ENCODE data around the gene DNPH1.

DNPH1 gene, protein sequence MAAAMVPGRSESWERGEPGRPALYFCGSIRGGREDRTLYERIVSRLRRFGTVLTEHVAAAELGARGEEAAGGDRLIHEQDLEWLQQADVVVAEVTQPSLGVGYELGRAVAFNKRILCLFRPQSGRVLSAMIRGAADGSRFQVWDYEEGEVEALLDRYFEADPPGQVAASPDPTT

DNA sequence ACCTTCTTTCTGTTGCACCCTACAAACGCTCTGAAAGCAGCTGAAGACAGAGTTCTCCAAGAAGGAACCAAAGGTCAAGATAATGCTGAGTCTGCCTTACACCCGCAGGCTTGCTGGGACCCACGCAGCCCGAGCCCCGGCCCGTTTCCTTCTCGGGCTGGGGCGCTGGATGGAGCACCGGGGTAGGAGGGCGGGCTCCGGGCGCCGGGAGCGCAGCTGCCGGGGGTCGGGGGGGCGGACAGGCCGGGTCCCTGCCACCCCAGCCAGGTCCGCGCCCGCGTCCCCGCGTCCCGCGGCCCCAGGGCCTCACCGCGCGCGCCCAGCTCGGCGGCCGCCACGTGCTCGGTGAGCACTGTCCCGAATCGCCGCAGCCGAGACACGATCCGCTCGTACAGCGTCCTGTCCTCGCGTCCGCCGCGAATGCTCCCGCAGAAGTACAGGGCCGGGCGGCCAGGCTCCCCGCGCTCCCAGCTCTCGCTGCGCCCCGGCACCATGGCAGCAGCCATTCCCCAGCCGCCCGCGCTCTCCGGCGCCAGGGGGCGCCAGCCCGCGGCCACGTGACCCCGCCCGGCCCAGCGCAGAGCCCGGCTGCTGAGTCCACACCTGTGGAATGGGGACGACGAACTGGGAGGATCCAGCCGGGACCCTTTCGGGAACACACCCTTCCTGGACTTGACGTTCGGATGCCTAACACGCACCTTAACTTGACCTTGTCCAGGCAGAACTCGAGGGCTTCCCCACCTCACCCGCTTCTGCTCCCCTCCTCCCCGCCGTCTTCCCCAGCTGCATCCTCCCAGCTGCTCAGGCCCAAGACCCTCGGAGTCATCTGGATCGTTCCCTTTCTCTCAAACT, at the start of gene DNPH1:
DNPH1 (minus strand) TSS at position 531 of the 852 bp plus-strand sequence; CDS start at position 506, 25 bp downstream.
- peak; percentile 75 to 82 (median 80) for DNase-seq

DNA sequence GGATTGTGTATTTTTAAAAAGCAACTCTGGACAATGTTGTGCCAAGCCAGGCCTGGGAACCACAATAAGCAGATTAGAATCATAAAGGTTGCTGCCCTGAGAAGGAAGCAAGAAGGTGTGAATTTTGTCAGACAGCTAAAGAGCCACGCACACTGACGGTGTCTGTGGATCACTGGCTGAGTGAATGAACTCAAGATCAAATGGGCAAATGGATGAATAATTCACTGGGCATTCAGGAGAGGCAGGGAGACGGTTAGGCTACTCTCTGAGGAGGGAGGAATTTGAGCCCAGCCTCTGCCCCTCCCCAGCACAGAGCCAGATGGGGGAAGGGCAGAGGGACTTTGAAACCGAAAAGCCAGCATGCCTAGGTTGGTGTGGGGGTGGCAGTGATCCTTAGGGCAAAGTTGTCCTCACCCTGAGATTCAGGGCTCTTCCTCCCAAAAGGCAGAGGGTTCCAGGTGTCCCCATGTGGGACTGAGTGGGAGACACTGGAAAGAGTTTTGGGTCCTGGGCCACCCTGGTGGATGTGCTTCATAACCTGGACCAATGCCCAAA, 49.3 kb upstream of the DNPH1 start:
- DNase-seq, result no peak

DNA sequence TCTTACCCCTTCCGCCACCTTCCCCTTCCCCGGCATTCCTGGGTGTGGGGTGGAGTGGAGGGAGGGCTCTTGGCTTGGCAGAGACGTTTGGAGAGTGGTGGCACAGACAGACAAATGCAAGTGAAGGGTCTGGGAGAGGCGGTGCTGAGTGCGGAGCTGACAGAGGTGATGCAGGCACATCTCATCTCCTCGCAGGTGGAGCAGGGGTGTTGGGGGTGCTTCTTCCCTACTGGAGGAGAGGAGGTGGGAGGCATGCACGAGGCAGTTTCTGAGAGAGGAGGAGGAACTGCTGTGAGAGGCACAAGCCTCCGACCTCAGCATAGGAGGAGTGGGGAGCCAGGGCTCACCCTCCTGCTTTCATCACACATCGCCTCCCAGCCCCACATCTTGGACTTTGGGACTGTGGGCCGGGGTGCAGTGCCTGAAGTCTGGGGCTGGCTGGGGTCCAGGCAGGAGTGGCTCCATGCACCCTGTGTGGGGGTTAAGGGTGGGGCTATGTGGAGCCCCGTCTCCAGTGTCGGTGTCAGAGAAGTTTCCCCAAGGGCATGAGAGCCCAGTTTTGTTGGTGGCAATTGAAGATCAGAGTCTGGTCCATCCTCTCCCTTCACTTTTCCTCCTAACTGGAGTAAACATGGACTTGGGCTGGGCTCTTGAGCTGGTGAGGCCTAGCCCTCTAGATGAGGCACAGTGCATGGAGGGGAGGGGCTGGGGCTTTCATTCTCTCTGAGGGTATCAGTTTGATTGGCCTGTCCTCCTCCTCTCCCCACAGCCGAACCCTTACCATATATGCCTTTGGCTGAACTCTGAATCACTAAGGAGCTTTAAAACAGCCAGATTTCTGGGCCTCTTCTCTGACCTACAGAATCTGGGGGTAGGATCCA, 48.6 kb upstream of the DNPH1 start:
- no peak for DNase-seq

DNA sequence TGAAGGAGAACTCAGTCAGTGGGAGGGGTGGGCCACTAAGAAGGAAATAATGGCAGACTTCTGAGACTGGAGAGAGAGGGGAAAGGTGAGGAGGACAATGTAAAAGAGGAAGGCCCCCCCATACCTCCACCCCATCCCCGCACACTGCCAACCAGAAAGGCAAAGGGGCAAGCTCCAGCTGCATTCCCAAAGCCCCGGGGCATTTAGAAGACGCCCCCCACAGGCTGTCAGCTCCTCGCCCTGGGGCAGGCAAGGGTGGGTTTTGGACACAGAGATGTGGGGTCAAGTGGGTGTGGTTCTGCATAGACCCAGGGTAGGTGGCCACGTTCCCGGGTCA, 48.0 kb upstream of the DNPH1 start:
- DNase-seq, result no peak

DNA sequence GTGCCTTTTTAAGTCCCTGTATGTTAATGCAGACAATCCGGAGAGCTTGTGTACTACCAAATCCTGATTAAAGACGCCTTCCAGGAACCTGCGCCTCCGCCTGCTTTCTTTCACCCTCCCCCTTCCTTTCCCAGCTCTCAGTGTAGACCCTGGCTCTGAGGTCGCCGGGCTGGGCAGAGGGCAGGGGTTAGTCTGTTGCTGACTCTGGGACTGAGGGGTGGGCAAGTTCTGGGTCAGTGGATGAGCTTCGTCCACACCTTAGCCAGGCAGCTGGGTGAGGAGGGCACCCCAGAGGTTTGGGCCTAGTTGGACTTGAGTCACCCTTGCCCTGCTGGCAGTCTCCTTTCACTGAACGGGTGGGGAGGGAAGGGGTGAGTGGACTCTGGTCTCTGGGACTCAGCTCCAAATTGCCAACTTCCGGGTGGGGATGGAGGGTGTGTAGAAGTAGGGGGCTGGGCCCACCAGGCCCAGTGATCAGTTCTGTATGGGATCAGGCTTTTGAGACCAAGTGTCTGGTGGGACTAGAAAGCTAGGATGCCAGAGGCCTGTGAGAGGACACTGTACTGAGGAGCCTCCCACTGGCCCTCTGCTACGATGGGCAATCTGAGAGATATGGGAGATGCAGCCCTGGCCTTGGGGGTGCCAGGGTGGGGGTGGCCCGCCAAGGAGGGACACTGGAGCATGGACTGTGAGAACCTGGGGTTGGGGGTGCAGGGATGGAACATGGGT, 47.5 kb upstream of the DNPH1 start:
- no peak for DNase-seq

DNA sequence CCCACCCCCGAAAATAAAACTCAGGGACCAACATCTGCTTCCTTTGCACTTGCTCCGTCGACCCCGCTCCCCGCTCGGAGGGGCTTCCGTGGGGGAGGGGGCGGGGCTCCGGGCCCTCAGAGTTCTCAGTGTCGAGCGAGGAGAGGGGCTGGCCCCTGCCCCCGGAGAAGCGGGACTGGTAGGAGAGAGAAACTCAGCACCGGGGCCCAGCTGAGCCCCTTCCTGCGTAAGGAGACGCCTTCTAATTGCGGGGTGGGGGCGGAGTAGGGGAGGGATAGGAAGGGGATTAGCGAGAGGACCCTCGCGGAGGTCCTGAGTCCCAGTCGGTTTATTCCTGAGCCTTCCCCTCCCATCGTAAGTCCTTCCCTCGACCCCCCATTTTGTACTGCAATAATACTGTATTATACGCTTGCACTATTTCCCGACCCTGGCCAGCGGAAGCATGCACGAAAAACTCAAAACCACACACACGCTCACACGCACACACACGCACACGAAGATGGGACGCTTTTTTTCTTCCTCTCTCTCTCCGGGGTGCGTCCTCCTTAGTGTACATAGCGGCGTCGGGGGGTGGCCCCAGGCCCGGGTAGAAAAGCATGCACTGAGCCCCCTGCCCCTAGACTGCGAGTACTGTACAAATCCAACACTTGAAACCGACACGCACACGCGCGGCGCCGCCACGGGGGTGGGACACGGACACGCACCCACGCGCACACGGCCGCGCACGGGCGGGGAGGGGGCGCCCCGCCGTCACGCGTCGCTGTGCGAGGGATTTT, 46.7 kb upstream of the DNPH1 start:
- no peak for DNase-seq

DNA sequence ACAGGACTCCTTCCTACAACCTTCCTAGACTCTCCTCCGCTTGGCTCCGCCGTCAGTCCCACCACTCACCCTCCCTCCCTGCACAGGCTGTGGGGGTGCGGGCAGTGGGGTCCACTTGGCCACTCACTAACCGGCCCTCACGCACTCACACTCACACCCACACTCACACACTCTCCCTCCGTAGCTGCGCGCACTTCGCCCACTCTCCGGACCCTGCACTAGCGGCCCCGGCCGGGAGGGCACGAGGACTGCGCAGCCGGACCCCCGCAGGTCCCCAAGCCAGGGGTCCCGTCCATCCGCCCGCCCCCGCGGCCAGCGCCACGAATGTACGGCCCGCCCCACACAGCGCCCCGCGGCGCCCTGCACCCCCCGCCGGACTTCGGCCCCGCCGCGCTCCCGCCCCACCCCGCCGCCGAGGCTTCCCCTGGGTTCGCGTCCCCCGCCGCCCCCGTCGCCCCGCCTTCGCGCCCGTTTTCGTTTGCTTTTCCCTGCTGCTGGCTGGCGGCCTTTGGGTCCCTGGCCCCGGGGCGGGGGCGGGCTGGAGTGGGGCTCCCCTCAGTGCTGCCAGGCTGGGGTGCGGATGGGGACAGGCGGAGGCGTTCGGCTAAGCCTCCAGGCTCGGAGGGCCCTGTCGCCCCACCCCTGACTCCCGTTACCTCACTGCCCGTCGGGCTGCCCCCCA, 45.8 kb upstream of the DNPH1 start:
- DNase-seq, result peak in 1 of 3 experiments; percentile 6

DNA sequence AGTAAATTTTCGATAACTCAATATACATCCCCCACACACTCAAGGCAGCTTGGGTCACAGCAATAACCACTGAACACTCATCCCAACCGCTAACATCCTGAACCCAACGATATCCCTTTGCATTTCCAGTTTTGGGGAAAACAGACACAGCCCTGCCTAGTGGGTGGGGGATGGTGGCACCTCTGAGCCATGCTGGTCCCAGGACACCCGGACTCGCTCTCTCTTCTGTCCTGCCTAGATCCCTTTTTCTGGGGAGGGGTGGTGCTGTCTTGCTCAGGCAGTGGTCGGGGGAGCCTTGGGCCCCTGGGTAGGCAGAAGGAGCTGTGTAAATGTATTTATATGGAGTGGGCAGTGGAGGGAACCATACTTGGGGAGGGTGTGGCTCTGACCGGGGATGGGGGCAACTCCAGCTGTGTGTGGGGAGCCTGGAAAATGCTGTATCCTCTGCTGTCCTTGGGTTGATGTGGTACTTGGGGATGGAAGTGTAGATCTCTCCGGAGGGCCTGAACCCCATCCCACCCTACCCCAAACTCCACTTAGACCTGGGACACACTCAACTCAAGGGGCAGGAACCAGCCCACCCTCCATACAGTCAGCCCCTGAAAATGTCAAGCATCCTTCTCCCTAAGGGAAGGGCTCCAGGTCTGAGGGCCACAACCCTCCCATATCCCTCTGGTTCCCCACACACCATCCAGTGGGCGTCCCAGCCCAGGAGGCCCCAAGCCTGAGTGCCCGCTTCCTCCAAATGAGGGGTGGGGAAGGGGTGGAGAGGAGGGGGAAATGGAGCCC, 45.0 kb upstream of the DNPH1 start:
- DNase-seq, result no peak

DNA sequence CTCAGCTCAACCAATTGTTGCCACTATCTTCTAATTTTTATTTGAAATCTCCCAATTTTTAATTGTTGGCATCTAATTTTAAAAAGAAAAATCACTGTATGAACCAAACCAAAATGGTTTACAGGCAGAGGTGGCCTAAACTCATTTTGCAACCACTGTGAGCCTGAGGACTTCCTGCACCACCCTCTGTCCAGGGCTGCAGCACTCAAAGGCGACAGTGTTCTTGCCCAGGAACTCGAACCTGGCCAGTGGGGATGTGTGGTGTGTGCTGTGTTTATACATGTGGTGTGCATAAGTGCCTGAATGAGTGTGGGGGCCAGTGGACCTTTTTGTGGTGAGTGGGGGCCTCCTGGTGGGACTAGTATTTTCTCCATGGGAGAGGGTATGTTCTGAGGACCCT, 44.4 kb upstream of the DNPH1 start:
- no peak for DNase-seq

DNA sequence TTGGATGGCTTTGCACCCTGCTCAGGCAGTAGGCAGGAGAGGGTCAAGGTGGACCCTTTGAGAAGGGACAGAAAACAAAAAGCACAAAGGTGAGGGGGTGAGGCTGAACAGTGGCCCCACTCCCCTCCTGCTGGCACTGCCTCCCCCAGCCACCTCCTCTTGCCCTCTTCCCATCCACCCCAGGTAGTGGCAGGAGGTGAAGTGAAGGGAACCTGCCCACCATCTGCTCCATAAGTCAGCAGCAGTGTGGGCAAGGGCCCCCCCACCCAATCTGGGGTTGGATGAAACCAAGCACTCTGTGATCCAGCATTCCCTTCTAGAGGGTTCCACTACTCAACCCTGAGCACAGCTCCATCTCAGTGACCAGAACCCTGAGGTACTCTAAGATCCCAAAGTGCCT, 42.7 kb upstream of the DNPH1 start:
- no peak for DNase-seq

DNA sequence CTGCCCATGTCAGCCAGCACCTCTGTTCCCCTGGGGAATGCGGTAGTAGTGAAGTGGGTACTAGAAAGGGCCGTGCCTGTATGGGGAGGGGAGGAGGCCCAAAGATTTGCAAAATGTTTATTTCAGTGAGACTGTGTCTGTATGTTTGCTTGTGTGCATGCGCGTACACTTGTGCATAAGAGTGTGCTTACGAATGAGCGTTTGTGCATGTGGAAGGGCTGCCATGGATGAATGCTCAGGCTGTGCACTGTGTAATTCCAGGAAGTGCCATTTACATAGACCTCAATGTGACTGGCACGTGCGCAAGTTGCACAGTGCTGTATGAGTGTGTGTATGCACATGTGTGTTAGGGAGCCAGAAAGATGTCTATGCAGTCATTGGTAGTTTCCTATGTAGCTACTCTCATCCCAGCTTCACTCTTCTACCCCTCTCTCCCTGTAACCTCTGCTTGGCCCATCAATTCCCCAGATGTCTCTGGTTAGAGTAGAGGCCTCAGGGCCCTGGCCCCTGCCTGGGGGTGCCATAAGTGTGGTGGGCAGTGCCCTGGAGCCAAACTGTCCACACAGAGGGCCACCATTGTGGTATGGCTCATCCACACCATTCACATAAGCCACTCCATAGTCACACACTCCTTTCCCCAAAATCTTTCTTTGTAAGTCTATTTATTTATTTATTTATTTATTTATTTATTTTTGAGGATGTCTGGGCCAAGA, 42.0 kb upstream of the DNPH1 start:
- DNase-seq, result no peak

DNA sequence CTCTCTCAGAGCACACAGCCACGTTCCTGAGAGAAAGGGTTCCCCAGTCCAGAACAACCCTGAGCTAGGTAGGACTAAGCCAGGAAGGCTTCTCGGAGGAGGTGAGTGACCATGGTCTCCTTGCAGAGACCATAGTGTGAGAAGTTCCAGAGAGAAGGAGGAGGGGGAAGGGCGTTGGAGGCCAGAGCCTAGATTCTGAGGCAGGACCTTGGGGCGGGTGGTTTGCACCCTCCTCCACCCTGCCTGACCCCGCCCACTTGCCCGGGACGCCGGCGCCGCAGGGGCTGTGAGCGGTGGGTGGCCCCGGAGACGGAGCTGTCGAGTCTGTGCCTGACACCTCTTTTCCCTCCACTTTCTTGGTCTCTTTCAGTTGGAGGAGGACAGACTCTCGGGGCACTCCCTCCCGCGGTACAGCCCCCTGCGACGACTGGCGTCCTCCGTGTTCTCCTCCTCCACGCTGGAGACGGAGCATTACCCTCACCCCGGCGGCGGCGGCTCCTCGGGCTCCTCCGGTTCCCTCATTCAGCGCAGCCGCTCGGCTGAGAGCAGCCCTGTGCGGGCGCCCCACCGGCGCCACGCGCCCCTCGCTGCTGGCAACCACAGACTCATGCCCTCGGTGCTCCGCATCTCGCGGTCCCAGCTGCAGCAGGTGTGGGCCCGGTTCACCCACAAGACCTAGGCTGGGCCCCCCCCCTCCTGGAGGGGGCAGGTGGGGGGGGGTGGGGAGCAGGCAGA, 40.2 kb upstream of the DNPH1 start:
- DNase-seq, result no peak

DNA sequence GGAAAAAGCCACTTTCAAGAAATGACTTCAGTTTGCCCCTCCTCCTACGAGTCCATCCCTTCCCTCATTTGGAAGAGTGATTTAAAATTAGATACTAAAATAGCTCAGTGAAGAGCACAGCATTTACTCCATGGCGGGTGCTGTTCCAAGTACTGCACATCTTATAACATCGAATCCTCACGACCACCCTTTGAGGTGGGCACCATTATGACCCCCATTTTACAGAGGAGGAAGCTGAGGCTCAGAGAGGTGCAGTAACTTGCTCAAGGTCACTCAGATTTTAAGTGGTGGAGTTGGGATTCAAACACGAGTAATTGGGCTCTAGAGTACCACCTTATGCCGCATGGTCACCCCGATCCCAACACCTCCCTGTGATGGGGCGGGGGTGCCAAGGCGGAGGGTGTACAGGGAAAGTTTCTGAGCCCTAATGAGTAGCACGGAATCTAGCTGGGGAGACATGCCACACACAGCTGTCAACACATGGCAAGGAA, 39.5 kb upstream of the DNPH1 start:
- DNase-seq, result no peak

DNA sequence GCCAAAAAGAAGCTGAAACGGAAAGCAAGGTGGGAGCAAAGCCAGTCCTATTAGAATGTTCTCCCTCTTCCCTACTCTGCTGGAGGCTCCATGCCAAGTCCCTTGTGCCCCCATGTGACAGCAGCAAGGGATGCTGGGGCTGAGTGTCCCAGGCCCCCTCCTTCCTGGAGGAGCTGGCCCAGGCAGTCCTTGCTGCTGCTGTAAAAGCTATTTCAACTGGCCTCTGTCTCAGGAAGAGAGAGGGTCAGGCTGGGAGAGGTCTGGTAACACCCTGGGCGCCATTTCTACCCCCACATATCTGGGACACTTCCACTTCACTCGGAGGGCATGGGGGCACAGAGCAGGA, 39.0 kb upstream of the DNPH1 start:
- DNase-seq, result no peak

DNA sequence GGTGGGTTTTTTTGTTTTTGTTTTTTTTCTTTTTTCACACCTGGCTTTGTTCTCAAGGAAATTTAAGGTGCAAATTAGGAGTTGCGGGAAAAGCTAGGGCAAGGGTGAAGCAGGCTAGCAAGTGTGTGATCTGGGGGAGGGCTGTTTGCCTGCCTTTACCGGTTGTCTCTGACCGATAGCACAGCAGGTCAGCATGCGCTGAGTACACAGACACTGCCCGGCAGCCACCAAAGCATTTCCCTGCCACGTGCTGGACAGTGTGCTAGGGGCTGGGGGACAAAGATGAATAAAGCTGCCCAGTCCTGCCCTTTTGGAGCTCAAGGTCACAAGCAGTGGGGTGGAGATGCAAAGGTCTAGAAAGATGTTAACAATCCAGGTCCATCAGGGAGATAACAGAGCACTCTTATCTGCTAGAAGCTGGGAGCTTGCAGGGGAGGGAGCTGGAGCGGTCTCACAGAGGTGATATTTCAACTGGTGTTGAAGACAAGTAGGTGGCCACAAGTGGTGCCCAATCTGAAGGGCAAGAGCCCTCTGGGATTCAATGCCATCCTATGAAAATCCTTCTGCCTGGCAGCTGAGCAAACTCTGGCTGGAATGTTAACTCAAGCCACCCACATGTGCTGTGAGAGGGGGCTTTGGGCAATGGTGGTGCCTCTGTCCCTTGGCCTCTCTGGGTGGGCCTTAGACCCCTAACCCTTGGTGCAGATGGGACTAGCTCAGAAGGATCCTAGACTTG, 38.5 kb upstream of the DNPH1 start:
- DNase-seq, result peak in 1 of 3 experiments; percentile 55

DNA sequence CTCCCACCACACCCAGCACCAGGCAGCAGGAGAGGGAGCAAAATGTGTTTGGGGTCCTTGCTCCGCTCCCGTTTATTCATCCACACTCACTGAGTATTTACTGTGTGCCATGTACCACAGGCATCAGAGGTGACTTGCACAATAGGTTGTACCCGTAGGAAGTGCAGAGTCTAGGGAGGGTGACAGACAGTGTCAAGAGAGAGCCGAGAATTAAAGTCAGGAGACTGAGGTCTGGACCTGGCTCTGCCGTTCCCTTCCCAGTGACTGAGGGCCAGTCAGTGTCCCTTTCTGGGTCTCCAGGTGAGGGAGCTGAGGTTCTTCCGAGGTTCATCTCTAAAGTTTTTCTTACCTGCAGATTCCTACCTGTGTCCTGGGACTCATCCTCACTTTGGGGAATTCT, 36.3 kb upstream of the DNPH1 start:
- DNase-seq, result no peak

DNA sequence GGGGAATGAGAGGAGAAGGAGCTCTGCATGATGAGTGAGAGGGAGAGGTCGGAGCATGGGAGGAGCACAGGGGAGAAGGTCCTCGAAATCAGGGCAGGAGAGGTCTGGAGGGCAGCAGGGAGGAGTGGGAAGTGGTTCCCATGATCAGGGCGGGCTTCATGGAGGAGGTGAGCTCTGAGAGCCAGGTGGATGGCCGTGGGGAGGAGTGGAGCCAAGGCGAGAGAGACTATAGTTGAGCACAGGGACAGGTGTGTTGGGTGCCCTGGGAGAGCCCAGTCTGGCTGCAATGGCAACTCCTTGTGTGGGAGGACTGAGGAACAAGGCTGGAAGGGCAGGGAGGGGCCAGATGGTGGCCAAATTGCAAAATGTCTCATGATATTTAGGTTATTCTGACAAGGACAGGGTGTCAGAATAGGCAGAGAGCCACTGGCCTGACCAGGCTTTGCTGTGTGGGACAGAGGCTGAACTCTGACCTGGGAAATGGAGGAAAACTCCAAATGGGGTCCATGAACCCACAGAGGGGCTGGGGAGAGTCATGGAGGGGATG, 35.4 kb upstream of the DNPH1 start:
- no peak for DNase-seq

All from NCI-H1417 (cell line).